Upper lobe of left lung (tissue), 6 donors: Measurements from ENCODE around the gene BCAS4. TPM values are rescaled to one million over a fixed set of nuclear protein-coding genes. Genes with fewer than 3 reads are reported as not detected.

ENCODE experiments used
- ATAC-seq, 2 donors: fragments of 200-7000 bp; cut with Tn5 transposase; one replicate each; pipeline ENCODE4 v1.9.1; 2022; ENCODE audit warnings: mild to moderate bottlenecking in 2 of 2, moderate library complexity in 2 of 2; ENCODE audit not compliant: low FRiP score in 2 of 2
- DNase-seq, 2 donors: peaks; one replicate each; pipeline ENCODE4 v3.0.0-alpha.2; 2019 to 2020
- H3K27ac ChIP-seq, 4 donors: fragments of 200-600 bp; sonication (generic); one replicate each; pipeline ENCODE4 v1.5.1; 2016 to 2019
- H3K27me3 ChIP-seq, 4 donors: fragments of 200-600 bp; sonication (generic); one replicate each; pipeline ENCODE4 v1.5.1; 2017 to 2019
- H3K36me3 ChIP-seq, 4 donors: fragments of 200-600 bp; sonication (generic); one replicate each; pipeline ENCODE4 v1.5.1; 2016 to 2019
- H3K4me1 ChIP-seq, 4 donors: fragments of 200-600 bp; sonication (generic); one replicate each; pipeline ENCODE4 v1.5.1; 2018 to 2019
- H3K4me3 ChIP-seq, 4 donors: fragments of 200-600 bp; sonication (generic); one replicate each; pipeline ENCODE4 v1.5.1; 2017 to 2019; ENCODE audit warnings: mild to moderate bottlenecking in 2 of 4, moderate library complexity in 1 of 4
- H3K9me3 ChIP-seq, 4 donors: fragments of 200-600 bp; sonication (generic); one replicate each; pipeline ENCODE4 v1.5.1; 2018 to 2019
- CTCF ChIP-seq, 6 experiments: fragments of 450-650 bp in 4 of 6; fragments of 200-600 bp in 2 of 6; sonication (generic) in 2 of 6; IDR thresholded peaks; one replicate each; pipeline ENCODE4 v1.5.1; 2016 to 2019; ENCODE audit warnings: antibody characterized with exemption in 6 of 6
- EP300 ChIP-seq, 4 donors: sonication (generic); formaldehyde crosslinking; IDR thresholded peaks; one replicate each; pipeline ENCODE4 v1.5.1; 2017; ENCODE audit warnings: antibody characterized with exemption in 4 of 4, control low read depth in 2 of 4
- POLR2A ChIP-seq, 4 donors: fragments of 450-650 bp; IDR thresholded peaks; one replicate each; pipeline ENCODE4 v1.5.1; 2016 to 2017; ENCODE audit warnings: antibody characterized with exemption in 4 of 4, mild to moderate bottlenecking in 2 of 4
- POLR2AphosphoS5 ChIP-seq, 2 donors: sonication (generic); formaldehyde crosslinking; IDR thresholded peaks; one replicate each; pipeline ENCODE4 v1.5.1; 2017; ENCODE audit warnings: antibody characterized with exemption in 2 of 2
- WGBS, 2 donors: methylation state at CpG; one replicate each; pipeline ENCODE4 v1.1.5; 2017 to 2018; 5-methylcytosine and 5-hydroxymethylcytosine counted together
- total RNA-seq, 6 donors: library from RNA; depleted of rRNA in 4 of 6; stranded (reverse); fragments of >200 nt in 4 of 6; gene quantifications; one replicate each; pipeline versions ENCODE4 v1.1.0 to v1.2.1, GENCODE V29; 2016 to 2021
- donor health status: DM: no; HTN: no; CAD: no; lungs with moderate emphysema.
- donor health status: DM: no; HTN: yes; CAD: no; lungs with severe emphysema.

BCAS4 gene
- total RNA-seq, 6 donors from 2014 or later = 2.3 to 12.3 (median 5.2) TPM

- no peaks in the 10 kb centered on the region for H3K36me3 ChIP-seq
- no peak for ATAC-seq
- H3K4me3 ChIP-seq = no peak overlapping the region
- 16 to 65% methylated on average over 2 to 3 of the region's 3 CpGs for WGBS, 2 donors
- no peaks in the 10 kb centered on the region for H3K9me3 ChIP-seq
- peaks cover 0 to 6% (median 0%) of the 10 kb centered on the region in 4 donors for H3K4me1 ChIP-seq
- TF ChIP-seq EP300 (IDR thresholded peaks at IDR 0.05) = no peak
- no peak for TF ChIP-seq POLR2AphosphoS5 (IDR thresholded peaks at IDR 0.05)
- no peak for TF ChIP-seq CTCF (IDR thresholded peaks at IDR 0.05)
- DNase-seq = peak in 1 of 2 donors; percentile 47
- no peaks in the 10 kb centered on the region for H3K27me3 ChIP-seq
- no peak overlapping the region for H3K27ac ChIP-seq
Measured at GRCh38 chr20:50824137-50824536, 29.3 kb downstream of the BCAS4 start.

DNA sequence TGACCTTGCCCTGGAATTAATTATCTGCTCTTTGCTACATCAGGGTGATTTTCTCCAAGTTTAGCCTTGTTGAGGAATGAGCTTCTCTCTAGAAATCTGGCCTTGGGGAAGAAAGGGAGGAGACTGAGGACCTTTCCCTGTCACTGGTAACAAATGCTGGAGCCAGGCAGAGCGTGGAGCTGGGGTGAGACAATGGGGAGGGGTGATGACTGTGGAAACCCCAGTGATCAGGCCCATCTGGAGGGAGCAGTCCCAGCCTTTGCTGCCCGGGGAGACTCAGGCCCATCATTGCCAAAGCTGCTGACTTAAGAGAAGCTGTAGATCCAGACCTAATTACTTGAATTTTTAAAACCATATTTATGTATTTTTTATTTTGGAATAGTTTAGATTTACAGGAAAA is 31.3 kb downstream of the BCAS4 start:
- no peaks in the 10 kb centered on the region for H3K9me3 ChIP-seq
- DNase-seq (no peak), ATAC-seq (no peak)
- TF ChIP-seq POLR2A (IDR thresholded peaks at IDR 0.05) (no peak), POLR2AphosphoS5 (IDR thresholded peaks at IDR 0.05) (no peak), CTCF (IDR thresholded peaks at IDR 0.05) (no peak), EP300 (IDR thresholded peaks at IDR 0.05) (no peak)
- H3K27me3 ChIP-seq = no peaks in the 10 kb centered on the region
- WGBS, 2 donors = 56 to 76% methylated on average over 2 of the region's 2 CpGs
- H3K36me3 ChIP-seq = no peaks in the 10 kb centered on the region
- no peak overlapping the region for H3K4me3 ChIP-seq
- H3K27ac ChIP-seq = no peak overlapping the region
- H3K4me1 ChIP-seq = peaks cover 0 to 6% (median 0%) of the 10 kb centered on the region in 4 donors

GRCh38 chr20:50828363-50829136 is 33.7 kb downstream of the BCAS4 start:
- Histone ChIP-seq H3K9me3 (no peaks in the 10 kb centered on the region), H3K36me3 (no peaks in the 10 kb centered on the region), H3K27me3 (no peaks in the 10 kb centered on the region), H3K27ac (no peak overlapping the region), H3K4me3 (no peak overlapping the region), H3K4me1 (peaks cover 0 to 6% (median 0%) of the 10 kb centered on the region in 4 donors)
- DNase-seq = no peak
- no peak for TF ChIP-seq POLR2AphosphoS5 (IDR thresholded peaks at IDR 0.05)
- no peak for TF ChIP-seq POLR2A (IDR thresholded peaks at IDR 0.05)
- TF ChIP-seq CTCF (IDR thresholded peaks at IDR 0.05) = no peak
- no peak for ATAC-seq
- WGBS, 2 donors = 91 to 96% methylated on average over 8 to 13 of the region's 13 CpGs

DNA sequence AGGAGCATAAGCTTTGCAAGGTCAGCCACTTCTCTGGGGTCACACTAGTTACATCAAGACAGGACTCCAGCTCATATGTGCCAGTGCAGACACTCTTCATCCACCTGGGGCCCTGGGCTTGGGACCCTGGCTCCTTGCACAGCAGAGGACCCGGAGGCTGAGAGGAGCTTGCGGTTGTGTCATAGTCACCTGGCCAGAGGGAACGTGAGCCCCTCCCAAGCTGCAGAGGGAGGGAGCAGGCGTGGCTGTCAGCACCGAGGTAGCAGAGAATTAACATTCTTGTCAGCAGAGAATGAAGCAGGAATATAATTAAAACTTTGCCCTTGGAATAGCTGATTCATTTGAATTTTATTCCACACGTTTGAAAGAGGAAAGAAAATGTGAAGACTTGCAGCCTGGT is 36.8 kb downstream of the BCAS4 start:
- no peak for TF ChIP-seq POLR2A (IDR thresholded peaks at IDR 0.05)
- no peak for TF ChIP-seq CTCF (IDR thresholded peaks at IDR 0.05)
- TF ChIP-seq EP300 (IDR thresholded peaks at IDR 0.05) = no peak
- TF ChIP-seq POLR2AphosphoS5 (IDR thresholded peaks at IDR 0.05) = no peak
- no peaks in the 10 kb centered on the region for H3K4me1 ChIP-seq
- H3K27me3 ChIP-seq = no peaks in the 10 kb centered on the region
- no peaks in the 10 kb centered on the region for H3K36me3 ChIP-seq
- DNase-seq = no peak
- no peaks in the 10 kb centered on the region for H3K9me3 ChIP-seq
- 63 to 74% methylated on average over 3 to 6 of the region's 6 CpGs for WGBS, 2 donors
- no peak overlapping the region for H3K27ac ChIP-seq
- no peak for ATAC-seq
- no peak overlapping the region for H3K4me3 ChIP-seq

DNA sequence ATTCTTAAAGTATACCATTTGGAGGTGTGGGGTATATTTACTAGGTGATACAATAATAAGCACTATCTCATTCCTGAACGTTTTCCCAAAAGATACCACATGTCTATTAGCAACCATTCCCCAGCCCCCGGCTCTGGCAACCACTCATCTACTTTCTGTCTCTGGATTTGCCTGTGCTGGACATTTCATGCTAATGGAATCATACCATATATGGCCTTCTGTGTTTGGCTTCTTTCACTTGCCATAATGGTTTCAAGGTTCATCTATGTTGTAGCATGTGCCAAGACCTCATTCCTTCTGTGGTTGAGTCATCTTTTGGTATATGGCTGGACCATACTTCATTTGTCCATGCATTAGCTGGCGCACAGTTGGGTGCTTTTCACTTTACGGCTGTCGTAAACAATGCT is 39.7 kb downstream of the BCAS4 start:
- no peaks in the 10 kb centered on the region for H3K36me3 ChIP-seq
- no peak for ATAC-seq
- no peaks in the 10 kb centered on the region for H3K9me3 ChIP-seq
- H3K27ac ChIP-seq = no peak overlapping the region
- no peak overlapping the region for H3K4me3 ChIP-seq
- 82 to 88% methylated on average over 5 of the region's 5 CpGs for WGBS, 2 donors
- no peaks in the 10 kb centered on the region for H3K27me3 ChIP-seq
- no peak for DNase-seq
- H3K4me1 ChIP-seq = no peaks in the 10 kb centered on the region
- TF ChIP-seq POLR2A (IDR thresholded peaks at IDR 0.05) = no peak
- TF ChIP-seq EP300 (IDR thresholded peaks at IDR 0.05) = no peak
- TF ChIP-seq CTCF (IDR thresholded peaks at IDR 0.05) = no peak
- TF ChIP-seq POLR2AphosphoS5 (IDR thresholded peaks at IDR 0.05) = no peak
